HCT116 (cell line): Measurements from ENCODE around the gene PDRG1. TPM values are rescaled to one million over a fixed set of nuclear protein-coding genes. Genes with fewer than 3 reads are reported as not detected.

Source experiments
- ATAC-seq: fragments of 200-7000 bp; cut with Tn5 transposase; 2 replicates; pipeline ENCODE4 v1.9.1; 2020; ENCODE audit warnings: mild to moderate bottlenecking, moderate library complexity
- BruUV-seq: library from RNA; stranded (reverse); fragments of 400-500 nt; replicated peaks from 2 replicates; lab custom pipeline; 2021; lab: Mats Ljungman, UMichigan
- CTCF ChIA-PET: fragments of 300-600 bp; sonication (Branson Sonifier 250); formaldehyde crosslinking; loops from one replicate; lab custom pipeline; 2021; ENCODE audit warnings: antibody characterized with exemption; lab: Charles Lee
- POLR2A ChIA-PET: fragments of 300-600, 350-600 bp; sonication (Branson Sonifier 250); formaldehyde crosslinking; loops from one replicate; lab custom pipeline; 2021; ENCODE audit warnings: antibody characterized with exemption; lab: Charles Lee
- RAD21 ChIA-PET, 2 experiments: fragments of 300-600 bp; sonication (Branson Sonifier 250); formaldehyde crosslinking; loops; one replicate each; lab custom pipeline; 2023; ENCODE audit warnings: low total read pairs in 2 of 2; ENCODE audit not compliant: uncharacterized antibody in 2 of 2, unreplicated experiment in 2 of 2, low non-redundant PET in 1 of 2; lab: Charles Lee
- DNase-seq: peaks from one replicate; pipeline ENCODE4 v3.0.0-alpha.2; 2010; ENCODE audit warnings: low read depth, low spot score
- H2AFZ ChIP-seq: fragments of 200-600 bp; shearing (Covaris generic), sonication (generic); 2 replicates; pipeline ENCODE4 v1.6.1; 2017; ENCODE audit warnings: low read depth, mixed run types, mixed read lengths, antibody characterized with exemption, low read length; ENCODE audit not compliant: poor library complexity, severe bottlenecking
- H3K27ac ChIP-seq: 2 replicates; pipeline ENCODE4 v1.5.1; 2012; ENCODE audit warnings: low read depth, low read length
- H3K27me3 ChIP-seq: fragments of 200-600 bp; sonication (generic); 2 replicates; pipeline ENCODE4 v1.6.1; 2016; ENCODE audit warnings: mixed run types, low read length, mixed read lengths; ENCODE audit not compliant: insufficient read depth
- H3K36me3 ChIP-seq, 2 experiments: fragments of 200-500 bp in 1 of 2; fragments of 200-600 bp in 1 of 2; sonication (Bioruptor generic) in 1 of 2; sonication (generic) in 1 of 2; 2 replicates each; pipeline versions ENCODE4 v1.5.1 to v1.6.1; 2014 to 2016; ENCODE audit warnings: low read length in 2 of 2, inconsistent platforms in 1 of 2, mixed read lengths in 1 of 2, mixed run types in 1 of 2; ENCODE audit not compliant: insufficient read depth in 2 of 2, control insufficient read depth in 1 of 2
- H3K4me1 ChIP-seq, 2 experiments: fragments of 200-600 bp in 1 of 2; sonication (generic) in 1 of 2; 2 replicates each; pipeline versions ENCODE4 v1.5.1 to v1.6.1; 2012 to 2017; ENCODE audit warnings: low read length in 2 of 2, inconsistent platforms in 1 of 2, mild to moderate bottlenecking in 1 of 2, mixed read lengths in 1 of 2, mixed run types in 1 of 2, moderate library complexity in 1 of 2; ENCODE audit not compliant: insufficient read depth in 2 of 2, control insufficient read depth in 1 of 2
- H3K4me2 ChIP-seq: fragments of 200-600 bp; sonication (generic); 2 replicates; pipeline ENCODE4 v1.6.1; 2017; ENCODE audit warnings: mixed run types, low read length, mixed read lengths
- H3K4me3 ChIP-seq, 2 experiments: fragments of 200-600 bp in 1 of 2; sonication (generic) in 1 of 2; replicated peaks in 1 of 2; 2 replicates each; pipeline ENCODE4 v1.5.1; 2011 to 2016; ENCODE audit warnings: low read length in 2 of 2, control low read depth in 1 of 2, low read depth in 1 of 2, mild to moderate bottlenecking in 1 of 2, mixed read lengths in 1 of 2, mixed run types in 1 of 2
- H3K79me2 ChIP-seq: fragments of 200-600 bp; sonication (generic); 2 replicates; pipeline ENCODE4 v1.6.1; 2017; ENCODE audit warnings: mild to moderate bottlenecking, mixed run types, low read length, moderate library complexity, mixed read lengths; ENCODE audit not compliant: insufficient read depth
- H3K9ac ChIP-seq: fragments of 200-600 bp; sonication (generic); 2 replicates; pipeline ENCODE4 v1.6.1; 2016; ENCODE audit warnings: low read length, mixed read lengths
- H3K9me2 ChIP-seq: fragments of 200-600 bp; sonication (generic), shearing (Covaris generic); 2 replicates; pipeline ENCODE4 v1.6.1; 2017; ENCODE audit warnings: mixed run types, mild to moderate bottlenecking, moderate library complexity; ENCODE audit not compliant: insufficient read depth
- H3K9me3 ChIP-seq, 2 experiments: fragments of 200-500 bp in 1 of 2; fragments of 200-600 bp in 1 of 2; sonication (Bioruptor generic) in 1 of 2; sonication (generic) in 1 of 2; 2 replicates each; pipeline ENCODE4 v1.6.1; 2014 to 2017; ENCODE audit warnings: low read length in 2 of 2, mixed read lengths in 2 of 2, inconsistent platforms in 1 of 2, low read depth in 1 of 2, mild to moderate bottlenecking in 1 of 2, mixed run types in 1 of 2, moderate library complexity in 1 of 2; ENCODE audit not compliant: control insufficient read depth in 1 of 2, insufficient read depth in 1 of 2
- H4K20me1 ChIP-seq: fragments of 200-600 bp; sonication (generic), shearing (Covaris generic); 2 replicates; pipeline ENCODE4 v1.6.1; 2017; ENCODE audit warnings: mixed run types, mild to moderate bottlenecking, moderate library complexity; ENCODE audit not compliant: insufficient read depth
- ATF3 ChIP-seq: IDR thresholded peaks from 2 replicates; pipeline ENCODE4 v1.6.1; 2012
- CBX3 ChIP-seq: IDR thresholded peaks from 2 replicates; pipeline ENCODE4 v1.6.1; 2012; ENCODE audit warnings: low read depth
- CTCF ChIP-seq, 3 experiments: fragments of 200-600 bp in 1 of 3; sonication (generic) in 1 of 3; IDR thresholded peaks in 2 of 3; conservative IDR thresholded peaks in 1 of 3; 2 replicates each; pipeline ENCODE4 v1.5.1; 2012 to 2017; ENCODE audit warnings: low read depth in 2 of 3, low read length in 2 of 3, antibody characterized with exemption in 1 of 3, borderline replicate concordance in 1 of 3, control low read depth in 1 of 3, mild to moderate bottlenecking in 1 of 3, mixed read lengths in 1 of 3, mixed run types in 1 of 3, moderate library complexity in 1 of 3; ENCODE audit not compliant: insufficient read depth in 1 of 3
- EGR1 ChIP-seq: IDR thresholded peaks from 2 replicates; pipeline ENCODE4 v1.6.1; 2012; ENCODE audit warnings: low read depth
- EZH2 ChIP-seq: fragments of 200-600 bp; sonication (generic); IDR thresholded peaks from 2 replicates; pipeline ENCODE4 v1.6.1; 2017; ENCODE audit warnings: antibody characterized with exemption, mixed run types
- EZH2phosphoT487 ChIP-seq: fragments of 200-600 bp; IDR thresholded peaks from 2 replicates; pipeline ENCODE4 v1.6.1; 2018; ENCODE audit warnings: antibody characterized with exemption, borderline replicate concordance
- FOSL1 ChIP-seq: IDR thresholded peaks from 2 replicates; pipeline ENCODE4 v1.6.1; 2012; ENCODE audit warnings: low read depth
- POLR2A ChIP-seq: IDR thresholded peaks from 2 replicates; pipeline ENCODE4 v1.7.0; 2011; ENCODE audit warnings: borderline replicate concordance; ENCODE audit not compliant: insufficient read depth, insufficient read length; ENCODE audit errors: extremely low read depth
- POLR2AphosphoS5 ChIP-seq: IDR thresholded peaks from 2 replicates; pipeline ENCODE4 v1.6.1; 2011; ENCODE audit warnings: mild to moderate bottlenecking, low read depth, low read length, moderate library complexity
- RAD21 ChIP-seq: IDR thresholded peaks from 2 replicates; pipeline ENCODE4 v1.6.1; 2012; ENCODE audit warnings: low read depth, mild to moderate bottlenecking
- SIN3A ChIP-seq: IDR thresholded peaks from 2 replicates; pipeline ENCODE4 v1.6.1; 2012; ENCODE audit warnings: low read depth
- SP1 ChIP-seq: IDR thresholded peaks from 2 replicates; pipeline ENCODE4 v1.6.1; 2012; ENCODE audit warnings: low read depth
- SRF ChIP-seq: IDR thresholded peaks from 2 replicates; pipeline ENCODE4 v1.6.1; 2012; ENCODE audit warnings: low read depth
- TCF7L2 ChIP-seq: IDR thresholded peaks from 2 replicates; pipeline ENCODE4 v1.7.0; 2011; ENCODE audit warnings: borderline replicate concordance, inconsistent platforms; ENCODE audit not compliant: insufficient read depth, insufficient read length; ENCODE audit errors: extremely low read depth
- ZFX ChIP-seq: fragments of 450-650 bp; IDR thresholded peaks from 2 replicates; pipeline ENCODE4 v1.6.1; 2017
- ZNF274 ChIP-seq: fragments of 200-500 bp; sonication (Bioruptor generic); IDR thresholded peaks from 2 replicates; pipeline ENCODE4 v1.6.1; 2014; ENCODE audit warnings: mild to moderate bottlenecking, low read depth, low read length, inconsistent platforms
- intact Hi-C: fragments of 100-400 bp; cut with micrococcal nuclease; formaldehyde crosslinking; loops from 2 replicates; pipeline ENCODE4 v1.10.0; 2022
- total RNA-seq: library from RNA; stranded (reverse); gene quantifications from one replicate; pipeline ENCODE4 v1.2.1, GENCODE V29; 2021; ENCODE audit not compliant: unreplicated experiment

PDRG1 gene
- total RNA-seq, 1 experiment from 2014 or later: 18.7 TPM

GRCh38 chr20:31923388-31924331 lies 28.2 kb downstream of the PDRG1 start:
- DNase-seq: no peak
- Histone ChIP-seq H4K20me1 (no peaks in the 10 kb centered on the region), H3K27ac (no peak overlapping the region), H3K27me3 (no peaks in the 10 kb centered on the region), H3K9me3 (no peaks in the 10 kb centered on the region), H3K9ac (no peak overlapping the region), H3K36me3 (no peaks in the 10 kb centered on the region), H3K4me3 (no peak overlapping the region), H3K4me1 (no peaks in the 10 kb centered on the region), H3K79me2 (no peaks in the 10 kb centered on the region), H3K9me2 (no peaks in the 10 kb centered on the region), H2AFZ (no peak overlapping the region), H3K4me2 (no peak overlapping the region)
- BruUV-seq: no TSS peak
- TF ChIP-seq SRF (no peak), ZFX (no peak), POLR2AphosphoS5 (no peak), ATF3 (no peak), SP1 (no peak), FOSL1 (no peak), EZH2 (no peak), EGR1 (no peak), CBX3 (no peak), SIN3A (no peak), EZH2phosphoT487 (no peak), CTCF (IDR thresholded peaks at IDR 0.05 in 2 of 3, conservative IDR thresholded peaks at IDR 0.05 in 1 of 3; ENCODE audit: borderline replicate concordance in 1 of 3, insufficient read depth in 1 of 3, low read depth in 2 of 3, low read length in 2 of 3) (no peak), RAD21 (no peak), TCF7L2 (no peak), ZNF274 (no peak), POLR2A (no peak)
- intact Hi-C loops: no loop called here
- POLR2A ChIA-PET: no interaction called here
- CTCF ChIA-PET: no interaction called here
- RAD21 ChIA-PET: no interaction called here
- no peak for ATAC-seq
